NCI-H510A treated with DMSO at 0.1 percent for 48 hours (cell line): Measurements from ENCODE around the gene IDNK.

Experiments
- DNase-seq: peaks from one replicate; lab custom pipeline; 2025; lab: John Stamatoyannopoulos, UW

IDNK gene

DNA sequence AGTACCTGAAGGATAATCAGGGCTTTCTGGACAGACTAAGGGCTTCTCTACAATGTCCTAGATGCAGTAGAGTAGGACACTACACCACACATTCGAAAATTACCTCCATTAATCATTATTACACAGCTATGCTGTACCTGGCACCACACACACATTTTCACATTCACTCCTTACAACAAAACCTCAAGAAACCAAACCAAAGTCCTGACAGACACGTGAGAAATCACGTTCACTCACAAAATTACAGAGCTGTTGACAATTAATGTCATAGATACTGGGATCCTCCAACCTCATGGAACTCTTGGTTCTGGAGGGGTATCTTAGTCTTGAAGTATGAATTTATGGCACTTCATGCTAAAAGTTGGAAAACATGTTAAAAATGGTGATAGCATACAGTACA is 68.5 kb downstream of the IDNK start:
- no peak for DNase-seq
